Smooth muscle cell (in vitro differentiated cells): Measurements from ENCODE around the gene ITPR1. TPM values are rescaled to one million over a fixed set of nuclear protein-coding genes. Genes with fewer than 3 reads are reported as not detected.
A peak's percentile ranks its signal among the peaks of the same experiment; 100 is the strongest.

Source experiments
- DNase-seq: peaks from one replicate; lab custom pipeline; 2025; ENCODE audit not compliant: unreplicated experiment; lab: John Stamatoyannopoulos, UW
- H2AFZ ChIP-seq: fragments of 200-600 bp; sonication (generic); 2 replicates; pipeline ENCODE4 v1.6.0; 2016; ENCODE audit warnings: antibody characterized with exemption, low read depth, mild to moderate bottlenecking
- H3F3A ChIP-seq: fragments of 200-600 bp; sonication (generic); 2 replicates; pipeline ENCODE4 v1.6.0; 2017; ENCODE audit warnings: antibody characterized with exemption, low read depth
- H3K27ac ChIP-seq: fragments of 200-600 bp; sonication (generic); 2 replicates; pipeline ENCODE4 v1.5.1; 2016; ENCODE audit warnings: low read depth, mild to moderate bottlenecking
- H3K27me3 ChIP-seq: fragments of 200-600 bp; sonication (generic); 2 replicates; pipeline ENCODE4 v1.6.1; 2016; ENCODE audit warnings: low read depth, mild to moderate bottlenecking
- H3K36me3 ChIP-seq: fragments of 200-600 bp; sonication (generic); 2 replicates; pipeline ENCODE4 v1.5.1; 2016; ENCODE audit warnings: low read depth
- H3K4me1 ChIP-seq: fragments of 200-600 bp; sonication (generic); 2 replicates; pipeline ENCODE4 v1.5.1; 2016; ENCODE audit warnings: low read depth
- H3K4me2 ChIP-seq: fragments of 200-600 bp; sonication (generic); 2 replicates; pipeline ENCODE4 v1.6.0; 2016; ENCODE audit warnings: mild to moderate bottlenecking
- H3K4me3 ChIP-seq: fragments of 200-600 bp; sonication (generic); 2 replicates; pipeline ENCODE4 v1.5.1; 2016; ENCODE audit warnings: mild to moderate bottlenecking
- H3K79me2 ChIP-seq: fragments of 200-600 bp; sonication (generic); 2 replicates; pipeline ENCODE4 v1.6.0; 2016; ENCODE audit warnings: low read depth, mild to moderate bottlenecking
- H3K9ac ChIP-seq: fragments of 200-600 bp; sonication (generic); 2 replicates; pipeline ENCODE4 v1.6.0; 2016; ENCODE audit warnings: low read depth
- H3K9me3 ChIP-seq: fragments of 200-600 bp; sonication (generic); replicated peaks from 2 replicates; pipeline ENCODE4 v1.5.1; 2016; ENCODE audit warnings: low read depth
- H4K20me1 ChIP-seq: fragments of 200-600 bp; sonication (generic); 2 replicates; pipeline ENCODE4 v1.6.0; 2016; ENCODE audit warnings: low read depth
- WGBS: methylation state at CpG from one replicate; pipeline ENCODE4 v1.1.7; 2016; ENCODE audit warnings: low lambda C conversion rate; 5-methylcytosine and 5-hydroxymethylcytosine counted together
- polyA plus RNA-seq: library from polyadenylated mRNA; unstranded; fragments of >200 nt; fragmentation: Nextera tagmentation; extraction: Ambion mirVana; gene quantifications from 2 replicates; pipeline ENCODE4 v1.2.1, GENCODE V29; 2016
- total RNA-seq: library from RNA; depleted of rRNA; stranded (reverse); fragments of >200 nt; gene quantifications from 2 replicates; pipeline ENCODE4 v1.2.3, GENCODE V29; 2014
- TF ChIP-seq, protein P1 (sequence below): fragments of 200-600 bp; sonication (generic); IDR thresholded peaks from 2 replicates; pipeline ENCODE4 v1.5.1; 2017; ENCODE audit warnings: borderline replicate concordance, mild to moderate bottlenecking, antibody characterized with exemption; ENCODE audit not compliant: insufficient read depth, poor library complexity, severe bottlenecking

The ITPR1 gene
- total and polyA plus RNA-seq, 2 experiments from 2014 or later, result 16.4 to 28.6 TPM

- 78% methylated on average over 5 of the region's 5 CpGs for WGBS
- Histone ChIP-seq H3K36me3 (no peaks in the 10 kb centered on the region), H3K79me2 (no peaks in the 10 kb centered on the region)
Observed at GRCh38 chr3:4850211-4850927, 357.2 kb downstream of the ITPR1 start.

GRCh38 chr3:4850928-4851265, 357.7 kb downstream of the ITPR1 start:
- Histone ChIP-seq H3K79me2 (no peaks in the 10 kb centered on the region), H3F3A (no peaks in the 10 kb centered on the region), H3K4me1 (no peaks in the 10 kb centered on the region), H3K36me3 (no peaks in the 10 kb centered on the region), H3K4me2 (no peak overlapping the region), H3K9me3 (no peaks in the 10 kb centered on the region), H3K27ac (no peak overlapping the region), H3K4me3 (no peak overlapping the region), H2AFZ (no peak overlapping the region), H3K9ac (no peak overlapping the region), H4K20me1 (no peaks in the 10 kb centered on the region), H3K27me3 (no peaks in the 10 kb centered on the region)
- 84% methylated on average over 3 of the region's 3 CpGs for WGBS
- TF ChIP-seq, protein P1, sequence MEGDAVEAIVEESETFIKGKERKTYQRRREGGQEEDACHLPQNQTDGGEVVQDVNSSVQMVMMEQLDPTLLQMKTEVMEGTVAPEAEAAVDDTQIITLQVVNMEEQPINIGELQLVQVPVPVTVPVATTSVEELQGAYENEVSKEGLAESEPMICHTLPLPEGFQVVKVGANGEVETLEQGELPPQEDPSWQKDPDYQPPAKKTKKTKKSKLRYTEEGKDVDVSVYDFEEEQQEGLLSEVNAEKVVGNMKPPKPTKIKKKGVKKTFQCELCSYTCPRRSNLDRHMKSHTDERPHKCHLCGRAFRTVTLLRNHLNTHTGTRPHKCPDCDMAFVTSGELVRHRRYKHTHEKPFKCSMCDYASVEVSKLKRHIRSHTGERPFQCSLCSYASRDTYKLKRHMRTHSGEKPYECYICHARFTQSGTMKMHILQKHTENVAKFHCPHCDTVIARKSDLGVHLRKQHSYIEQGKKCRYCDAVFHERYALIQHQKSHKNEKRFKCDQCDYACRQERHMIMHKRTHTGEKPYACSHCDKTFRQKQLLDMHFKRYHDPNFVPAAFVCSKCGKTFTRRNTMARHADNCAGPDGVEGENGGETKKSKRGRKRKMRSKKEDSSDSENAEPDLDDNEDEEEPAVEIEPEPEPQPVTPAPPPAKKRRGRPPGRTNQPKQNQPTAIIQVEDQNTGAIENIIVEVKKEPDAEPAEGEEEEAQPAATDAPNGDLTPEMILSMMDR, result no peak
- no peak for DNase-seq

More at GRCh38 chr3:4850211-4850927, 357.2 kb downstream of the ITPR1 start:
- no peaks in the 10 kb centered on the region for H3K9me3 ChIP-seq
- no peak overlapping the region for H3K4me2 ChIP-seq
- no peaks in the 10 kb centered on the region for H4K20me1 ChIP-seq
- H3K4me3 ChIP-seq, result no peak overlapping the region
- no peak overlapping the region for H3K9ac ChIP-seq
- DNase-seq, result no peak
- no peaks in the 10 kb centered on the region for H3K4me1 ChIP-seq
- H3K27me3 ChIP-seq, result no peaks in the 10 kb centered on the region
- H3K27ac ChIP-seq, result peak overlapping the region; percentile 13
- no peak overlapping the region for H2AFZ ChIP-seq
- TF ChIP-seq, protein P1, result no peak
- no peaks in the 10 kb centered on the region for H3F3A ChIP-seq

GRCh38 chr3:4852780-4853748, 359.9 kb downstream of the ITPR1 start:
- 49% methylated on average over 5 of the region's 5 CpGs for WGBS
- H3K27me3 ChIP-seq, result no peaks in the 10 kb centered on the region
- H4K20me1 ChIP-seq, result no peaks in the 10 kb centered on the region
- no peak for DNase-seq
- no peaks in the 10 kb centered on the region for H3K79me2 ChIP-seq
- no peaks in the 10 kb centered on the region for H3K36me3 ChIP-seq
- no peak overlapping the region for H2AFZ ChIP-seq
- no peaks in the 10 kb centered on the region for H3F3A ChIP-seq
- H3K9me3 ChIP-seq, result no peaks in the 10 kb centered on the region
- H3K4me1 ChIP-seq, result no peaks in the 10 kb centered on the region
- TF ChIP-seq, protein P1, result no peak
- H3K4me2 ChIP-seq, result peak overlapping the region; percentile 4
- peak overlapping the region; percentile 56 for H3K27ac ChIP-seq
- peak overlapping the region; percentile 27 for H3K9ac ChIP-seq
- H3K4me3 ChIP-seq, result no peak overlapping the region
